ENCODE data around the gene PROM1. TPM values are rescaled to one million over a fixed set of nuclear protein-coding genes. Genes with fewer than 3 reads are reported as not detected.

PROM1 gene, protein sequence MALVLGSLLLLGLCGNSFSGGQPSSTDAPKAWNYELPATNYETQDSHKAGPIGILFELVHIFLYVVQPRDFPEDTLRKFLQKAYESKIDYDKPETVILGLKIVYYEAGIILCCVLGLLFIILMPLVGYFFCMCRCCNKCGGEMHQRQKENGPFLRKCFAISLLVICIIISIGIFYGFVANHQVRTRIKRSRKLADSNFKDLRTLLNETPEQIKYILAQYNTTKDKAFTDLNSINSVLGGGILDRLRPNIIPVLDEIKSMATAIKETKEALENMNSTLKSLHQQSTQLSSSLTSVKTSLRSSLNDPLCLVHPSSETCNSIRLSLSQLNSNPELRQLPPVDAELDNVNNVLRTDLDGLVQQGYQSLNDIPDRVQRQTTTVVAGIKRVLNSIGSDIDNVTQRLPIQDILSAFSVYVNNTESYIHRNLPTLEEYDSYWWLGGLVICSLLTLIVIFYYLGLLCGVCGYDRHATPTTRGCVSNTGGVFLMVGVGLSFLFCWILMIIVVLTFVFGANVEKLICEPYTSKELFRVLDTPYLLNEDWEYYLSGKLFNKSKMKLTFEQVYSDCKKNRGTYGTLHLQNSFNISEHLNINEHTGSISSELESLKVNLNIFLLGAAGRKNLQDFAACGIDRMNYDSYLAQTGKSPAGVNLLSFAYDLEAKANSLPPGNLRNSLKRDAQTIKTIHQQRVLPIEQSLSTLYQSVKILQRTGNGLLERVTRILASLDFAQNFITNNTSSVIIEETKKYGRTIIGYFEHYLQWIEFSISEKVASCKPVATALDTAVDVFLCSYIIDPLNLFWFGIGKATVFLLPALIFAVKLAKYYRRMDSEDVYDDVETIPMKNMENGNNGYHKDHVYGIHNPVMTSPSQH
- total RNA-seq, result 1 to 10 TPM in 5 of 6 experiments, under 1 TPM in 1; 0.86 to 2.2 (median 1.3) TPM
- long read RNA-seq, result 0 reads

DNA sequence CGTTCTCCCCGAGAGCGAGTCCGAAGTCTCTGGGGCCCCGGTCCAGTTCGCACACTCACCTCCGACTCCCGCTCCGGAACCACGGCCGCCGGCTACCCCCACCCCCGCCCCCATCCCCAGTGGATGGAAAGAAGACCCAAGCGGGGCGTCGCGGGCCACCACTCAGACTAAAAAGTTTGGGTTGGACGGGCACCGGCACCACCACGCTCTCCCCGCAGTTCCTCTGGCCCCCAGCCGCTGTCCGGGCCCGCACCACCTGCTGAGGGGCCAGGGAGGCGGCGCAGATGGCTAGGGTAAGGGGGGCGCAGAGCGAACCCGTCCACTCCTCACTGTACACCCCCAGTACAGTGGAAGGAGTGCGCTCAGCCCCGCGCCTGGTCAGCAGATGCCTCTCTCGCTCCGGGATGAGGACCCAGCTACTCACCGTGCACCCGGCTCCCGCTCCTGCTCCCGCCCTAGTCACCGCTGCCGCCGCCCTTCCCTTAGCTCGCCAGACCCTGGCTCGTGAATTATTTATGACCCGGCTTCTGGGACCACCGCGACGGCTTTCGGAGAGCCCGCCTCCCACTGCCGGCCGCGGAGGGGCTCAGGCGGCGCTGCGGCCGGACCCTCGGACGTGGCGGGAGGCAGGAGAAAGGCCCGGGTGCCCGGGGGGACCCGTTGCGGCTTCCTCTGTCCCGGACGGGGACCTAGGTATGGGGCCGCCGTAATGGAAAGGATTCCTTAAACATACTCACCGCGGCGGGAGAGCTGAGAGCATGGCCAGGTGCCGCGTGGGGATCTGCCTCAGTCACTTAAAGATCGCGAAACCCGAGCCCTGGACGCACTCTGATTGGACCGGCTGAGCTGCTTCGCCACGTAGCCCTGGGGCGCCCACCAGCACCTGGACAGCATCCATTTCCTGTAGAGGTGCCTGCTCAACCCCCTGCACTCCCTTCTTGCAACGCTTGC, at the start of gene PROM1:
Gene PROM1, minus strand, starts transcription at position 783 of the 951 bp plus-strand sequence. CDS start 8,117 bp downstream, outside the sequence.
- Histone ChIP-seq H3K36me3 (no peaks in the 10 kb centered on the region), H3K9me3 (no peaks in the 10 kb centered on the region), H3K4me3 (peak within 1 kb of the TSS; percentile 26 to 43 (median 31)), H3K27me3 (peaks cover 0 to 27% of the 10 kb centered on the region in 2 donors), H3K27ac (no peak within 1 kb of the TSS), H3K4me1 (peaks cover 0 to 18% (median 0%) of the 10 kb centered on the region in 4 donors)
- ATAC-seq, result peak; percentile 59 to 71 (median 64)
- TF ChIP-seq, protein P1, sequence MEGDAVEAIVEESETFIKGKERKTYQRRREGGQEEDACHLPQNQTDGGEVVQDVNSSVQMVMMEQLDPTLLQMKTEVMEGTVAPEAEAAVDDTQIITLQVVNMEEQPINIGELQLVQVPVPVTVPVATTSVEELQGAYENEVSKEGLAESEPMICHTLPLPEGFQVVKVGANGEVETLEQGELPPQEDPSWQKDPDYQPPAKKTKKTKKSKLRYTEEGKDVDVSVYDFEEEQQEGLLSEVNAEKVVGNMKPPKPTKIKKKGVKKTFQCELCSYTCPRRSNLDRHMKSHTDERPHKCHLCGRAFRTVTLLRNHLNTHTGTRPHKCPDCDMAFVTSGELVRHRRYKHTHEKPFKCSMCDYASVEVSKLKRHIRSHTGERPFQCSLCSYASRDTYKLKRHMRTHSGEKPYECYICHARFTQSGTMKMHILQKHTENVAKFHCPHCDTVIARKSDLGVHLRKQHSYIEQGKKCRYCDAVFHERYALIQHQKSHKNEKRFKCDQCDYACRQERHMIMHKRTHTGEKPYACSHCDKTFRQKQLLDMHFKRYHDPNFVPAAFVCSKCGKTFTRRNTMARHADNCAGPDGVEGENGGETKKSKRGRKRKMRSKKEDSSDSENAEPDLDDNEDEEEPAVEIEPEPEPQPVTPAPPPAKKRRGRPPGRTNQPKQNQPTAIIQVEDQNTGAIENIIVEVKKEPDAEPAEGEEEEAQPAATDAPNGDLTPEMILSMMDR (IDR thresholded peaks at IDR 0.05), result no peak
- TF ChIP-seq POLR2A (IDR thresholded peaks at IDR 0.05), result no peak
- peak in 1 of 3 donors; percentile 36 for DNase-seq
- intact Hi-C loops (cut with DNase I), result no loop called here
- 4% methylated on average over 23 of the region's 81 CpGs for whole genome bisulfite sequencing (ENCODE audit: insufficient coverage, low coverage, low lambda C conversion rate, missing lambda C conversion rate)

DNA sequence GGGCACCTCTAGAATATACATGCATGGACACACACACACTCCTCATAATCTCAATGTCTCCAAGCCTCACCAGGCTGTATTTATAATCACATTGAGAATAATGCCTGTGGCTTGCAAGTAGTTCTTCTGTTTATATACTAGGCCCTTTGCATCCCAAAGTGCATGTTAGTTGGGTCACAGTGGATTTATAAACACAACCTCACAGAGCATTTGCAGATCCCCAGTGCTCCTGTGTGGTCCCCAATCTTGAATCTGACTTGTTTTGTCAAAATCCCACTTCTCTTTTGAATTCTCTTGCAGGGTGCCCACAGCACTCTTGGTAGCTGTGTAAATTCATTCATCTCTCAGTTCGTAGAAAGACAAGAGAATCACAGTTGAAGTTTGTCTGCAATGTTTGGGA, 49.6 kb upstream of the PROM1 start:
- no peaks in the 10 kb centered on the region for H3K27me3 ChIP-seq
- DNase-seq, result no peak
- no peaks in the 10 kb centered on the region for H3K9me3 ChIP-seq
- intact Hi-C loops (cut with DNase I), result no loop called here
- no peak for TF ChIP-seq POLR2A (IDR thresholded peaks at IDR 0.05)
- TF ChIP-seq, protein P1 (IDR thresholded peaks at IDR 0.05), result no peak
- H3K4me3 ChIP-seq, result no peak overlapping the region
- H3K27ac ChIP-seq, result no peak overlapping the region
- H3K36me3 ChIP-seq, result no peaks in the 10 kb centered on the region
- WGBS (ENCODE audit: insufficient coverage, low coverage, low lambda C conversion rate, missing lambda C conversion rate), result 72% methylated on average over 1 of the region's 1 CpG
- ATAC-seq, result no peak
- H3K4me1 ChIP-seq, result peaks cover 0 to 6% (median 2%) of the 10 kb centered on the region in 4 donors

DNA sequence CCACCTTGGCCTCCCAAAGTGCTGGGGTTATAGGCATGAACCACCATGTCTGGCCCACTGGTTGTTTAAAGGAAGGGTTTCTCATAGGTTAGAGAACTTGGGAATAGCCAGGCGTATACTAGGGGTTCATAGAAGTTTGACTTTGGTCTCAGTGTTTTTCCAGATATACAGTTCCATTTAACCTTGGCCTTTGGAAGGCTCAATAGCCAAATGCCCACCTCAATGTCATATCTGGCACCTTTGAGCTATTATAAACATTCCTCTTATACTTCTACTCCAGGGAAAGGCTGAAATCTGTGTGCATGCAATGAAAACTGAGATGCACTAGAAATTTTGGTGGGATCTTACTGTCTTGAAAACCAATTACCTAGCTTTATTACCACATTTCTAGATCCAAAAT, 47.5 kb upstream of the PROM1 start:
- Histone ChIP-seq H3K4me1 (peaks cover 0 to 6% (median 2%) of the 10 kb centered on the region in 4 donors), H3K27ac (no peak overlapping the region), H3K36me3 (no peaks in the 10 kb centered on the region), H3K27me3 (no peaks in the 10 kb centered on the region), H3K9me3 (no peaks in the 10 kb centered on the region), H3K4me3 (no peak overlapping the region)
- 100% methylated on average over 1 of the region's 1 CpG for WGBS (ENCODE audit: insufficient coverage, low coverage, low lambda C conversion rate, missing lambda C conversion rate)
- ATAC-seq, result no peak
- intact Hi-C loops (cut with DNase I), result no loop called here
- TF ChIP-seq POLR2A (IDR thresholded peaks at IDR 0.05), result no peak
- TF ChIP-seq, protein P1 (IDR thresholded peaks at IDR 0.05), result no peak
- no peak for DNase-seq

DNA sequence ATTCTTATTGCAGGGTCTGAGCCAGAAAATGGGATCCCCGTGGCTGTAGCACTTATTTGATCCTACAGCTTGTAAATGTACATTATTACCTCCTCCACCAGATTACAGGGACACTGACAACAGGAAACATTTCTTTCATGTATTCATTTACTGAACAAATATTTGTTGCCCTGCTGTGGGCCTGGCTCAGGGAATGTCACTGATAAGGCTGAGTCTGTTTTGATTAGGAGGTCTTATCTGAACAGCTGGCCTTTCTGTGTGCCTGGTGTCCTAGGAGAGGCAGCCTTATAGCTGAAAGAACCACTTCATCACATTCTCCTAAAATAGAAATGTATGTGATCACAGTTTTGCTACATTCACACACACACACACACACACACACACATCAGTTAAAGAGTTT, 45.5 kb upstream of the PROM1 start:
- Histone ChIP-seq H3K36me3 (no peaks in the 10 kb centered on the region), H3K27ac (no peak overlapping the region), H3K9me3 (no peaks in the 10 kb centered on the region), H3K4me3 (no peak overlapping the region), H3K27me3 (no peaks in the 10 kb centered on the region), H3K4me1 (peaks cover 0 to 6% (median 2%) of the 10 kb centered on the region in 4 donors)
- TF ChIP-seq, protein P1 (IDR thresholded peaks at IDR 0.05), result no peak
- TF ChIP-seq POLR2A (IDR thresholded peaks at IDR 0.05), result no peak
- WGBS (ENCODE audit: insufficient coverage, low coverage, low lambda C conversion rate, missing lambda C conversion rate), result 25% methylated on average over 1 of the region's 1 CpG
- ATAC-seq, result peak; percentile 78 to 97 (median 89)
- intact Hi-C loops (cut with DNase I), result no loop called here
- peak in 1 of 3 donors; percentile 38 for DNase-seq
